HepG2 (cell line): ENCODE results near the gene COL18A1. TPM values are rescaled to one million over a fixed set of nuclear protein-coding genes. Genes with fewer than 3 reads are reported as not detected.

ENCODE experiments used
- CHCHD3 ChIP-seq: sonication (generic); formaldehyde crosslinking; IDR thresholded peaks from 2 replicates; pipeline ENCODE4 v1.8.0; 2022; ENCODE audit warnings: mild to moderate bottlenecking, missing genetic modification reagents, moderate library complexity
- DMAP1 ChIP-seq: IDR thresholded peaks from 2 replicates; pipeline ENCODE4 v1.6.1; 2016
- HNF1B ChIP-seq: sonication (generic); formaldehyde crosslinking; IDR thresholded peaks from 2 replicates; pipeline ENCODE4 v1.5.1; 2020; ENCODE audit warnings: mild to moderate bottlenecking, moderate library complexity, missing genetic modification reagents
- TARDBP ChIP-seq: sonication (generic); formaldehyde crosslinking; IDR thresholded peaks from 2 replicates; pipeline ENCODE4 v1.8.0; 2022; ENCODE audit warnings: mild to moderate bottlenecking, missing genetic modification reagents
- TBX2 ChIP-seq: sonication (generic); formaldehyde crosslinking; IDR thresholded peaks from 2 replicates; pipeline ENCODE4 v1.5.0; 2020; ENCODE audit warnings: missing genetic modification reagents, mild to moderate bottlenecking, borderline replicate concordance
- ZBTB26 ChIP-seq: IDR thresholded peaks from 2 replicates; pipeline ENCODE4 v1.6.1; 2016; ENCODE audit warnings: missing compliant biosample characterization, missing genetic modification reagents, borderline replicate concordance
- ZNF501 ChIP-seq: sonication (generic); formaldehyde crosslinking; IDR thresholded peaks from 2 replicates; pipeline ENCODE4 v1.5.1; 2020; ENCODE audit warnings: mild to moderate bottlenecking, moderate library complexity, missing genetic modification reagents
- ZNF556 ChIP-seq: sonication (generic); formaldehyde crosslinking; IDR thresholded peaks from 2 replicates; pipeline ENCODE4 v1.4.0; 2020; ENCODE audit warnings: mild to moderate bottlenecking, missing genetic modification reagents, borderline replicate concordance
- ZNF607 ChIP-seq: sonication (generic); formaldehyde crosslinking; IDR thresholded peaks from 2 replicates; pipeline ENCODE4 v1.5.1; 2020; ENCODE audit warnings: missing genetic modification reagents, mild to moderate bottlenecking, borderline replicate concordance
- ZNF713 ChIP-seq: sonication (generic); formaldehyde crosslinking; IDR thresholded peaks from 2 replicates; pipeline ENCODE4 v1.4.0; 2020; ENCODE audit warnings: mild to moderate bottlenecking, missing genetic modification reagents
- ZNF724P ChIP-seq: sonication (generic); formaldehyde crosslinking; IDR thresholded peaks from 2 replicates; pipeline ENCODE4 v1.8.0; 2022; ENCODE audit warnings: missing genetic modification reagents, borderline replicate concordance
- polyA plus RNA-seq, 8 experiments: library from polyadenylated mRNA; depleted of rRNA in 3 of 8; stranded (reverse) in 7 of 8; unstranded in 1 of 8; fragments of >200 nt; fragmentation: Illumina TruSeq in 4 of 8; extraction: Trizol in 4 of 8; gene quantifications; 2 replicates each; pipeline versions ENCODE4 v1.2.1 to v1.2.3, GENCODE V29; 2011 to 2016; ENCODE audit warnings: low read depth in 4 of 8, missing spikeins in 1 of 8, mixed read lengths in 1 of 8; ENCODE audit not compliant: insufficient read depth in 1 of 8
- total RNA-seq, 5 experiments: library from RNA; depleted of rRNA; stranded (reverse); fragments of >200 nt; fragmentation: Illumina TruSeq; extraction: Trizol; gene quantifications; 2 replicates each; pipeline ENCODE4 v1.2.3, GENCODE V29; 2016; ENCODE audit warnings: low read depth in 1 of 5

Gene COL18A1
- total and polyA plus RNA-seq, 2 of the 13 experiments (the other 11 are each of a cell fraction or from before 2014, with no cell fraction given): 79.0 to 102 TPM

GRCh38 chr21:45542667-45543370, 137.9 kb downstream of the COL18A1 start (continued):
- TF ChIP-seq ZNF556 (0 out of 2 replicates have a peak, but pooled peaks have one; percentile 47), ZBTB26 (0 out of 2 replicates have a peak, but pooled peaks have one; percentile 27), HNF1B (peak; percentile 47; the same call in 1 of the 2 replicates), ZNF724P (CRISPR knock-in tag) (0 out of 2 replicates have a peak, but pooled peaks have one; percentile 40), ZNF713 (CRISPR knock-in tag) (no peak), ZNF501 (CRISPR knock-in tag) (0 out of 2 replicates have a peak, but pooled peaks have one; percentile 39), CHCHD3 (0 out of 2 replicates have a peak, but pooled peaks have one; percentile 38), ZNF607 (CRISPR knock-in tag) (0 out of 2 replicates have a peak, but pooled peaks have one; percentile 43), TARDBP (CRISPR knock-in tag) (no peak), TBX2 (no peak), DMAP1 (CRISPR knock-in tag) (no peak)
